Epithelial cell of esophagus (primary cell): ENCODE results near the gene EGLN1.

Source experiments
- DNase-seq: peaks from one replicate; pipeline ENCODE4 v3.0.0; 2010; ENCODE audit warnings: low read depth
- H3K4me3 ChIP-seq: 2 replicates; pipeline ENCODE4 v1.5.1; 2011; ENCODE audit warnings: mild to moderate bottlenecking, low read length, control low read depth
- TF ChIP-seq, protein P1 (sequence below): IDR thresholded peaks from 2 replicates; pipeline ENCODE4 v1.5.1; 2011; ENCODE audit warnings: low read depth, mild to moderate bottlenecking, low read length, control low read depth, inconsistent platforms; ENCODE audit not compliant: insufficient read depth; ENCODE audit errors: missing control alignments

The EGLN1 gene

DNA sequence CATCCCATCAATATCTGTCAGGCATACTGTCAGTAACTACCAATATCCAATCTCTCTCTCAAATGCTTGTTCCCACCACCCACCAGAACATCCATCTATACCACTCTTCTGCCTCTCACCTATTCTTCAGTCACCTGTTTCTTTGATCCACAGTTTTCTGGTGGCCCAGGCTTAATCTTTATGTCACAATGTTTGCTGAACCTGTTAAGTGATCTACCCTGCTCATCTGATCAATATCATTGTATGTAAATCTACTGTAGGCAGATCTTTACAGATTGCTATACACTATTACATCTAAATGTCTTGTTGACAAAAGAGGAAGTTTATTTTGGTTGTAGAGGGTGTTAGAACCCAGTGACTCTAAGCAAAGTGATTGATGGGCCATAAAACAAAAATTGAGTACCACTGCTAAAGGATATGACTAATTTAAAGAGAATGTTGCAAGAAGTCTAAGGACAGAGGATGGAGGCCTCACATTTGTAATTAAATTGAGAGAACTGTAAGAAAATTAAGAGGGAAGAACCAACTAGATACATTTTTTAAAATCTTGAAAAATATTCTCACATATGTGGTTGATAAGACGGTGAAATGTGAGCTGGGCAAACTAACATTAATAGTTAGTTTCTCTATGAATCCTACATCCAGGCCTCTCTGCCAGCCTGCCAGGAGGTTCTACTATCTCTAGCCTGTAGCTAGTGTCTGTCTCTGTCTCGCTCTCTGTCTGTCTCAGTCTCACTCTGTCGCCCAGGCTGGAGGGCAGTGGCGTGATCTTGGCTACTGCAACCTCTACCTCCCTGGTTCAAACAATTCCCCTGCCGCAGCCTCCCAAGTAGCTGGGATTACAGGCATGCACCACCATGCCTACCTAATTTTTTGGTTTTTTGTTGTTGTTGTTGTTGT lies 34.1 kb downstream of the EGLN1 start:
- TF ChIP-seq, protein P1, sequence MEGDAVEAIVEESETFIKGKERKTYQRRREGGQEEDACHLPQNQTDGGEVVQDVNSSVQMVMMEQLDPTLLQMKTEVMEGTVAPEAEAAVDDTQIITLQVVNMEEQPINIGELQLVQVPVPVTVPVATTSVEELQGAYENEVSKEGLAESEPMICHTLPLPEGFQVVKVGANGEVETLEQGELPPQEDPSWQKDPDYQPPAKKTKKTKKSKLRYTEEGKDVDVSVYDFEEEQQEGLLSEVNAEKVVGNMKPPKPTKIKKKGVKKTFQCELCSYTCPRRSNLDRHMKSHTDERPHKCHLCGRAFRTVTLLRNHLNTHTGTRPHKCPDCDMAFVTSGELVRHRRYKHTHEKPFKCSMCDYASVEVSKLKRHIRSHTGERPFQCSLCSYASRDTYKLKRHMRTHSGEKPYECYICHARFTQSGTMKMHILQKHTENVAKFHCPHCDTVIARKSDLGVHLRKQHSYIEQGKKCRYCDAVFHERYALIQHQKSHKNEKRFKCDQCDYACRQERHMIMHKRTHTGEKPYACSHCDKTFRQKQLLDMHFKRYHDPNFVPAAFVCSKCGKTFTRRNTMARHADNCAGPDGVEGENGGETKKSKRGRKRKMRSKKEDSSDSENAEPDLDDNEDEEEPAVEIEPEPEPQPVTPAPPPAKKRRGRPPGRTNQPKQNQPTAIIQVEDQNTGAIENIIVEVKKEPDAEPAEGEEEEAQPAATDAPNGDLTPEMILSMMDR: no peak
- DNase-seq: no peak
- no peak overlapping the region for H3K4me3 ChIP-seq

DNA sequence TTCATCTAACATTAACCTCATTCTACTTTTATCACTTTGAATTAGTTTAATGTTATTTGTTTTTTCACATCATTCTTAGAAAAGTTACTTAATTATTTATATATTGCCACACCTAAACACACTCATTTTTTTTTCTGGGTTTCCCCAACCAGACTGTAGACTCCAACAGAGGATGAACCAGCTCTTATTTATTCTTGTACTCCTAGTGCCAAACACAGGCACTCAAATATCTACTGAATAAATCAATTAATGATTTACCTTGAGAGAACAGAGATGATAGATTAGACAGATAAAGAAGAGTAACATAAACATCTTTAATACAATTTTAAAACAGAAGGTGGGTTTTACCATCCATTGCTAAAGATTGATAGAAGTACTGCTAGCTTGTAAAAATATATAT lies 35.6 kb downstream of the EGLN1 start:
- TF ChIP-seq, protein P1: no peak
- no peak for DNase-seq
- no peak overlapping the region for H3K4me3 ChIP-seq

DNA sequence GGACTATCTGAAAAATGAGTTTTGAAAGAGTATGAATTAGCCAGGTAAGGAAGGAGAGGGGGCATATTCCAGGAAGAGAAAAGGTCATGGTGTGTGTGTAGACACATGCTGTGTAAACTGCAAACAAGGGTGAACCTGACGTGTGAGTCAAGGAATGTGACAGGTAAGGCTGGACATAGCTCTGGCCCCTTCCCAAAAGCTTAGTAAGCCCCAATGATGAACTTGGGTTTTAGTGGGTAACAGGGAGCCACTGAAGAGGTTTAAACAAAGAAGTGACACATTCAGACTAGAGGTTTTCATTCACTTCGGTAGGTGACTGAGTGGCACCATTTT lies 36.7 kb downstream of the EGLN1 start:
- TF ChIP-seq, protein P1: no peak
- DNase-seq: peak; percentile 75
- no peak overlapping the region for H3K4me3 ChIP-seq

DNA sequence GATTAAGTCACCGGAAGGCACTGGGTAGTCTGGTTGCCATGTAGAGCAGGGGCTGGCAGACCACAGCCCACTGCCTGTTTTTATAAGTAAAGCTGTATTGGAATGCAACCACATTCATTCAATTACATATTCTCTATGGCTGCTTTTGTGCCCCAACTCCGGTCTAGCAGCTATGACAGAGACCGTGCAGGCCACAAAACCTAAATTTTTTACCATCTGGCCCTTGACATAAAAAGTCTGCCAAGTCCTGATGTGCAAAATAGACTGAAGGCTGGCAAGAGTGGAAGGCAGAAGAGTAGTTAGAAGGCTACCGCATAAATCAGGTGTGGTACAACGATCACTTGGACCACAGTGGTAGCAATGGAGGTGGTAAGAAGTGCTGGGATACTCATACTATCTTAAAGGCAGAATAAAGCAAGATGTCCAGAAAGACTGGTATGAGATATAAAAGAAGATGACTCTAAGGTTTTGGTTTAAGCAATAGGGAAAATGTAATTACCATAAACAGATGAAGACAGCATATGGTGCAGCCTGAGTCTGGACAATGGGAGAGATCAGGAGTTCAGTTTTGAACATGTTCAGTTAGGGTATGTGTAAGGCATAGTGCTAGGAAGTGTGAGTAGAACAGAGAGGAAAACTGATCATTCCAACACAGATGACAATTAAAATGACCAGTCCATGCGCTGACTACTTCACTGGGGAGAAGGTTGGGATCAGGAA lies 37.2 kb downstream of the EGLN1 start:
- H3K4me3 ChIP-seq: no peak overlapping the region
- TF ChIP-seq, protein P1: no peak
- DNase-seq: no peak

DNA sequence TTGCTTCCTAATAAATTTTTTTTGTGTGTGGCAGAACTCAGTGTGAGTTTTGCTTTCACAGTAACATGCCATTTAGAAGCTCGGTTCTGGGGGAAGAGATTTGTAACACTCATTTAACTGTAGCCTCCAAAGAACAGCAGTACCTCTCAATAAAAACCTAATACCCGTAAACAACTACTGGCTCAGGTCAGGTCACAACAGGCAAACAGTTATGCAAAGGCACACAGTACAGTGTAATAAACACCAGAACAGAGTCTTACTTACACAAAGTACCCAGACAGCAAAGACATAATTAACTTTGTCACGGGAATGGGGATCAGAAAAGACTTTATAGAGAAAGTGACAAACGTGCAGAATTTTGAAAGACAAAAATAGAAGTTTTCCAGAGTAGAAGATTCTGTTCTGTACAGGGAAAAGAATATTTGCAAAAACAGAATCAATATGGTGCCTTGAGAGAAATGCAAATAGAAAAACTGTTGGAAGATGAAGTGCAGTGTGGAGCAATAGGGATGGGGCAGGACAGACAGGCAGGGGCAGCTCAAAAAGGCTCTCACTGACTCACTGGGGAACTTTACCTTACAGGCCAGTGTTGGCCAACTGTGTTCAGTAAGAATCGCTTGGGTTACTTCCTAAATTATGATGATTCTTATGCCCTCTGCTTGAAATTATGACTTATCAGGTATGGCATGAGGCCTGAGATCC lies 38.8 kb downstream of the EGLN1 start:
- TF ChIP-seq, protein P1: no peak
- H3K4me3 ChIP-seq: no peak overlapping the region
- peak; percentile 93 for DNase-seq

DNA sequence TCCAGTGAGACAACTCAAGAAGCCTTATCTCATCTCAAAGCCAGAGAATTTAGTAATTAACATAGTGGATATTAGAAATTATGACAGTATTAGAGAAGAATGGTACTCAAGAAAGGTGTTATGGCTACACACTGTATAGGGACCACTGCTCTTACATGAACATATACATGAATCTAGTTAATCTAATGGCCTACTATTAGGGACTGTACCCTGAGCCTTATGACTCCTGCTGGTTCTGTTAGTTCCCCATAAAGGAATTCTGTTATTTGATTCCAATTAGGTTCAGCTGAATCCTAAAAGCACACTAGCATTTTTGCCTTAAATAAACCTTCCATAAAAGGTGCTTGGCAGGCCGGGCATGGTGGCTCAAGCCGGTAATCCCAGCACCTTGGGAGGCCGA lies 39.7 kb downstream of the EGLN1 start:
- TF ChIP-seq, protein P1: no peak
- DNase-seq: no peak
- no peak overlapping the region for H3K4me3 ChIP-seq
